Bone marrow (tissue), 2 donors: ENCODE data around the gene GNB1.
A peak's percentile ranks its signal among the peaks of the same experiment; 100 is the strongest.
"Not testable (repeated sequence)": the region's sequence is repeated elsewhere in the genome, so short reads cannot be mapped to it uniquely, and the experiment has no call there.

Source experiments
- DNase-seq, 2 donors: peaks; one replicate each; lab custom pipeline; 2025; lab: John Stamatoyannopoulos, UW

Gene GNB1

DNA sequence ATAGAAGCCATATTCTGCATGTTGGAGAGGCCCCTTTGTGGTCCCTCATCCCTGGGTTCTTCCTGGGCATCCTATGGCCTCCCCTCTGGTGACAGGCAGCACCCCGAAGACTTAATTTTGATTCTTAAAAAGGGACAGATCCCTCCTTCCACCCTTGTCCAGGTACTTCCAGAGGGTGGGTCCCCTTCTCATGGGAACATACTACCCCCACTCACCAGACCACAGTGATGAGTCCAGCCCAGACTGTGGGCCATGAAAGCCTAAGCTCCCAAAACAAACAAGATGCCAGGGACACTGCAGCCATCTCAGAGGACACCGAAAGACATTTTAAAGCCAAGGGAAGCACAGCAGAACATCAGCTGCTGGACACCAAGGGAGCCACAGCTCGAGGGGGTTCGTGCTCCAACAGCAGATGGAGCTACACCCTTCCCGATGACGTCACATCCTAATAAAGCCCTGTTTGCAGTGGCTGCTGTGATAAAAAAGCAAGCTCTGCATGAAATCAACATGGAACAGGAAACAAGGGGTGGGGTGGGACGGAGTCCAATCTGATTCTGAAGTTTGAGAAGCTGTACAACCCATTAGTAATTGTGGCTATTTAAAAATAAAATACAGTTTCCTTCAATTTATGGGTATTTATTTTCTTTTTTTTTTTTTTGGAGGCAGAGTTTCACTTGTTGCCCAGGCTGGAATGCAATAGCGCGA lies 32.4 kb downstream of the GNB1 start:
- DNase-seq, result no peak

DNA sequence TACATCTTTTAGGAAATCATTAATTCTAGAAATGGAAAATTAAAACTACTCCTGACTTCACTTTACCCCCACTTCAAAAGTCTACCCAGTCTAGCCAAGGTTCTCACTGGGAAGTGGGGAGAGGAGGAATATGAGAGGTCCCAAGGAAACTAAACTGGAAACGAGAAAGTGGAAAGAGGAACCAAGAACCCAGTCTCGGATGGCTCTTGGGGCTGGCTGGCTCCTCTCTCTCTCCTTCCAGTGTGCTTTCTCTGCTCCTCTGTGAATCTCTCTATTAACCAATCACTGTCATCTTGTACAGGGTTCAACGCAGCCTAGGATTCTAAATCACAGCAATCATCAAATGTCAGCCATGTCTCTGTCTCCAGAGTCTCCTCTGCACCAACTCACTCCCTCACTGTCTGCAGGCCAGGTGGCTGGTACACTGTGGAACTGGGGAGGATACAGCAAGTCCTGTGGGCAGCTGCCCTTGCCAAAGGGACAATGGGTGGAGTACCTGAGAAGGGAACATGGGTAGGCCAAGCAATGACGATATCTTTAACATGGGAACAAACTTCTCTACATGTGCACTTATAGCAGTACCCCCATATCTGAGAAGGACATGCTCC lies 33.7 kb downstream of the GNB1 start:
- DNase-seq, result no peak

- not testable (repeated sequence) for DNase-seq
Observed at GRCh38 chr1:1856161-1856560, 34.7 kb downstream of the GNB1 start.

- no peak for DNase-seq
Observed at GRCh38 chr1:1853593-1854257, 37.2 kb downstream of the GNB1 start.

- DNase-seq, result no peak
Observed at GRCh38 chr1:1852619-1853414, 38.1 kb downstream of the GNB1 start.

DNA sequence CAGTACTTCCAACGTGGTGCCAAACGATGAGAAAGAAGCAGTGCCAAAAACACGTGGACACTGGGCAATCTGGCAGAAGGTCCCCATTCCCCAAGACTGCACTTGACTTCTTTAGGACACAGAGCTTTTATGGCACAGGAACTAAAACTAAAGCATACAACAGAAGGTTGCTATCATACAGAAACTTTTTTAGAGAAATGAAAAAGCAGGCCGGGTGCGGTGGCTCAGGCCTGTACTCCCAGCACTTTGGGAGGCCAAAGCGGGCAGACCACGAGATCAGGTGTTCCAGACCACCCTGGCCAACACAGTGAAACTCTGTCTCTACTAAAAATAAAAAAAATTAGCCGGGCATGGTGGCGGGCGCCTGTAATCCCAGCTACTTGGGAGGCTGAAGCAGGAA lies 43.0 kb downstream of the GNB1 start:
- DNase-seq, result no peak

- DNase-seq, result no peak
Observed at GRCh38 chr1:1847061-1847850, 43.6 kb downstream of the GNB1 start.

- DNase-seq, result no peak
Observed at GRCh38 chr1:1846386-1846918, 44.4 kb downstream of the GNB1 start.

DNA sequence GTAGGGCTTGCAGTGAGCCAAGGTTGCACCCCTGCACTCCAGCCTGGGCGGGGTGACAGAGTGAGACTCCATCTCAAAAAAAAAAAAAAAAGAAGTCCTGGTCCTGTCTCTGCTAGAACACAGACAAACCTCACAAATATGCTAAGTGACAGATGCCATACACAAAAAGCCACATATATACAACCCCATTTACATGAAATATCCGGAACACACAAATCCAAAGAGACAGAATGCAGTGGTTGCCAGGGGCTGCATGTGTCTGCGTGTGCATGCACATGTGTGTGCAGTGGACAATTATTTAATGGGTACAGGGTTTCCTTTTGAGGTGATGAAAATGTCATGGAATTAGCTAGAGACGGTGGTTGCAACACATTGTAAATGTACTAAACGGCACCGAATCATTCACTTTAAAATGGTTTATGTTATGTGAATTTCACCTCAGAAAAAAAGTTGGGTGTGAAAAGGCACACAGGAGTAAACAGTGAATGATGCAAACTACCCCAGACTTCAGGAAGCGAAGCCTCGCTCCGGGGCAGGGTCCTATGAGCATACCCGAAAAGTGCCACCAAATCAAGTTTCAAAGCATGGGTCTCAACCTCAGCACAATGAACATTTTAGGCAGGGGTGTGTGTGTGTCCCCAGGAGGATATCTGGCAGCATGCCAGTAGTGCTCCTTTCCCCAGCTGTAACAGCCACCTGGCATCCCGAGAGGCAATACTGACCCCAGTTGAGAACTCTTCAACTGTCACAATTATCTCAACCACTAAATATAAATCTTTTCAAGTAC lies 48.3 kb downstream of the GNB1 start:
- DNase-seq, result no peak

DNA sequence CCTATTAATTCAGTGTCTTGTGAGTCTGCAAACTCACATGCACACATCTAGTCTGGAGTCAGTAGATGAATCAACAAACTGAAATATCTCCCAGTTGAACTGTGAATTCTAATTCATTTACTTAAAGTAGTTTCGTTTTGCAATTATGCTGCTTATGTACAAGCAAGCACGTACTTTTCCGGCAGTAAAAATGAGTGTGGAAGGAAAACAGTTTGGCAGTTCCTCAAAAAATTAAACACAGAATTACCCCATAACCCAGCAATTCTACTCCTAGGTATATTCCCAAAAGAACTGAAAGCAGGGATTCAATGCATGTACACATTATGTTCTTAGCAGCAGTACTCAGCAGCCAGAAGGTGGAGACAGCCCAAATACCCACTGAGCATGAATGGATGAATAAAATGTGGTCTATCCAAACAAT lies 49.3 kb downstream of the GNB1 start:
- peak in 1 of 2 donors; percentile 23 for DNase-seq

DNA sequence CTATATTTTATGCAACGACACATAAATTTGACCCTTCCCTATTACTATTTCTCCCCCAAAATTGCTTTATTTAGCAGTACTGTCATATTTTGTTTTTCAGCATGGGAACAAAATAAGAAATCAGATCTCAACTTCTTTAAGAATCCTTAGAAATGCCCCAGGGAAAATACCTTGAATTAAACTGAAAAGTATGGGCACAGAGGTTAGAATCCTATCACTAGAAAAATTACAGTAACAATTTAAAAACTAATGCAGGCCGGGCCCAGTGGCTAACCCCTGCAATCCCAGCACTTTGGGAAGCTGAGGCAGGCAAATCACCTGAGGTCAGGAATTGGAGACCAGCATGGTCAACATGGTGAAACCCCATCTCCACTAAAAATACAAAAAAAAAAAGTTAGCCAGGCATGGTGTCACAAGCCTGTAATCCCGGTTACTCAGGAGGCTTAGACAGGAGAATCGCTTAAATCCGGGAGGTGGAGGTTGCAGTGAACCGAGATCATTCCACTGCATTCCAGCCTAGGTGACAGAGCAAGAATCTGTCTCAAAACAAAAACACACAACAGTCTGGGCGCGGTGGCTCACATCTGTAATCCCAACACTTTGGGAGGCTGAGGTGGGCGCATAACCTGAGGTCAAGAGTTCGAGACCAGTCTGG lies 51.4 kb downstream of the GNB1 start:
- DNase-seq, result no peak

DNA sequence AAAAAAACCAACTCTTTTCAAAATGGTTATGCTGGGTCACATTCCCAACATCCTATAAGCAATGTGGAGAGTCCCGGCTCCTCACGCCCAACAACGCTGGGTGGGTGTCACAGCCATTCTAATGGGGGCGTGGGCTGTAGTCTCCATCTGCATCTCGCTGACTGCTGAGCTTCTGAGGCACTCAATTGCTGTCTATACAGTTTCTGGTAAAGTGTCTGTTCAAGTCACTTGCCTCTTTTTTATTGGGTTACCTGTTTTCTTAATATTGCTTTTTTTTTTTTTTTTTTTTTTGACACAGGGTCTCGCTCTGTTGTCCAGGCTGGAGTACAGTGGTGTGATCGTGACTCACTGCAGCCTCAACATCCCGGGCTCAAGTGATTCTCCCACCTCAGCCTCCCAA lies 54.8 kb downstream of the GNB1 start:
- DNase-seq, result no peak

- DNase-seq, result no peak
Observed at GRCh38 chr1:1835546-1835945, 55.3 kb downstream of the GNB1 start.

DNA sequence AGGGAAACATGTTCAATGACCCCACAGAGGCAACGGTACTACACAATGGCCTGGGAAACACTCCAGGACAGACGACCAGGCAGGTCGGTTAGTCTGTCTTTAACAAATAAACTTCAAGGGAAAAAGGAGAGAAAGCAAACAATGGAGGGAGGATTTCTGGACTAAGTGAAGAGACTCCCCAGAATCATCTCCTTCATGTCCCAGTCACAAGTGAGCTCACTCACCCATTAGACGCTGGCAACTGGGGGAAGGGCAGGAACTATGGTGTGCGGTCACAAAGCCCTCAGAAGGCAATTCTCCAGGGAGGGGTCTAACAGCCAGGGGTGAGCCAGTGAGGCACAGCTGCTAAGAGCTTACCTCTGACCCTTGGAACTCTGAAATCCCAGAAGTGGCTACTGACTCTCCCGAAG lies 57.0 kb downstream of the GNB1 start:
- DNase-seq, result no peak

- DNase-seq, result no peak
Observed at GRCh38 chr1:1833456-1833855, 57.4 kb downstream of the GNB1 start.

GRCh38 chr1:1832820-1833219 lies 58.1 kb downstream of the GNB1 start:
- no peak for DNase-seq

DNA sequence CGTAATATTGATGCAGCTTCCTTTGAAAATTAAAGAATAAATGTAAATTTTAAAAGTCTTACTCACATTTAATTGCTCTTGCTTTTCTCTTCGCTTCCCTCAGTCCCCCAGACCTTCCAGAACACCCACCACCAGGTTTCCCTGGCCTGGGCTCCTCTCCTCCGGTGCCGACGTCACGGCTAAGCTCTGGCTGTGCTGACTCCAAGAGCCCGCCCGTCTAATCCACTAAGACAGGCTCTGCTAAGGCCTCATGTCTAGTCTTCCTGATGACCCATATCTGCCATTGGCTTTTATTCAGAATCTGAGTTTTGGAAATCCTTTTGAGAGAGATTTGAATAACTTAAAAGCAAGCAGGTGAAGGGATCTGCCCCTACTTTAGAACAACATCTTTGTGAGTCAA lies 58.7 kb downstream of the GNB1 start:
- DNase-seq, result no peak

- no peak for DNase-seq
Observed at GRCh38 chr1:1827089-1827848, 63.6 kb downstream of the GNB1 start.

- no peak for DNase-seq
Observed at GRCh38 chr1:1826356-1827088, 64.4 kb downstream of the GNB1 start.
